HCT116 (cell line): ENCODE measurements around the gene CYP2D6.

Experiments used
- CEBPB ChIP-seq: IDR thresholded peaks from 2 replicates; pipeline ENCODE4 v1.6.1; 2012; ENCODE audit warnings: low read depth
- CTCF ChIP-seq, 3 experiments: fragments of 200-600 bp in 1 of 3; sonication (generic) in 1 of 3; IDR thresholded peaks in 2 of 3; conservative IDR thresholded peaks in 1 of 3; 2 replicates each; pipeline ENCODE4 v1.5.1; 2012 to 2017; ENCODE audit warnings: low read depth in 2 of 3, low read length in 2 of 3, antibody characterized with exemption in 1 of 3, borderline replicate concordance in 1 of 3, control low read depth in 1 of 3, mild to moderate bottlenecking in 1 of 3, mixed read lengths in 1 of 3, mixed run types in 1 of 3, moderate library complexity in 1 of 3; ENCODE audit not compliant: insufficient read depth in 1 of 3
- EGR1 ChIP-seq: IDR thresholded peaks from 2 replicates; pipeline ENCODE4 v1.6.1; 2012; ENCODE audit warnings: low read depth
- EZH2 ChIP-seq: fragments of 200-600 bp; sonication (generic); IDR thresholded peaks from 2 replicates; pipeline ENCODE4 v1.6.1; 2017; ENCODE audit warnings: antibody characterized with exemption, mixed run types
- POLR2A ChIP-seq: IDR thresholded peaks from 2 replicates; pipeline ENCODE4 v1.7.0; 2011; ENCODE audit warnings: borderline replicate concordance; ENCODE audit not compliant: insufficient read depth, insufficient read length; ENCODE audit errors: extremely low read depth
- POLR2AphosphoS5 ChIP-seq: IDR thresholded peaks from 2 replicates; pipeline ENCODE4 v1.6.1; 2011; ENCODE audit warnings: mild to moderate bottlenecking, low read depth, low read length, moderate library complexity
- RAD21 ChIP-seq: IDR thresholded peaks from 2 replicates; pipeline ENCODE4 v1.6.1; 2012; ENCODE audit warnings: low read depth, mild to moderate bottlenecking
- SIN3A ChIP-seq: IDR thresholded peaks from 2 replicates; pipeline ENCODE4 v1.6.1; 2012; ENCODE audit warnings: low read depth
- SP1 ChIP-seq: IDR thresholded peaks from 2 replicates; pipeline ENCODE4 v1.6.1; 2012; ENCODE audit warnings: low read depth
- TCF7L2 ChIP-seq: IDR thresholded peaks from 2 replicates; pipeline ENCODE4 v1.7.0; 2011; ENCODE audit warnings: borderline replicate concordance, inconsistent platforms; ENCODE audit not compliant: insufficient read depth, insufficient read length; ENCODE audit errors: extremely low read depth
- ZFX ChIP-seq: fragments of 450-650 bp; IDR thresholded peaks from 2 replicates; pipeline ENCODE4 v1.6.1; 2017
- ZNF274 ChIP-seq: fragments of 200-500 bp; sonication (Bioruptor generic); IDR thresholded peaks from 2 replicates; pipeline ENCODE4 v1.6.1; 2014; ENCODE audit warnings: mild to moderate bottlenecking, low read depth, low read length, inconsistent platforms
- TF ChIP-seq, protein P1 (sequence below): IDR thresholded peaks from 2 replicates; pipeline ENCODE4 v1.6.1; 2012
- TF ChIP-seq, protein P2 (sequence below): IDR thresholded peaks from 2 replicates; pipeline ENCODE4 v1.6.1; 2011; ENCODE audit warnings: mild to moderate bottlenecking, low read length, moderate library complexity; ENCODE audit not compliant: insufficient replicate concordance; ENCODE audit errors: extremely low read depth

- TF ChIP-seq POLR2A: no peak
- no peak for TF ChIP-seq CTCF (IDR thresholded peaks at IDR 0.05 in 2 of 3, conservative IDR thresholded peaks at IDR 0.05 in 1 of 3; ENCODE audit: borderline replicate concordance in 1 of 3, insufficient read depth in 1 of 3, low read depth in 2 of 3, low read length in 2 of 3)
- no peak for TF ChIP-seq EZH2
- TF ChIP-seq, protein P1, sequence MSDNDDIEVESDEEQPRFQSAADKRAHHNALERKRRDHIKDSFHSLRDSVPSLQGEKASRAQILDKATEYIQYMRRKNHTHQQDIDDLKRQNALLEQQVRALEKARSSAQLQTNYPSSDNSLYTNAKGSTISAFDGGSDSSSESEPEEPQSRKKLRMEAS: no peak
- TF ChIP-seq SP1: no peak
- TF ChIP-seq ZNF274: no peak
- no peak for TF ChIP-seq POLR2AphosphoS5
- no peak for TF ChIP-seq SIN3A
- no peak for TF ChIP-seq TCF7L2
- TF ChIP-seq CEBPB: no peak
- no peak for TF ChIP-seq EGR1
- TF ChIP-seq, protein P2, sequence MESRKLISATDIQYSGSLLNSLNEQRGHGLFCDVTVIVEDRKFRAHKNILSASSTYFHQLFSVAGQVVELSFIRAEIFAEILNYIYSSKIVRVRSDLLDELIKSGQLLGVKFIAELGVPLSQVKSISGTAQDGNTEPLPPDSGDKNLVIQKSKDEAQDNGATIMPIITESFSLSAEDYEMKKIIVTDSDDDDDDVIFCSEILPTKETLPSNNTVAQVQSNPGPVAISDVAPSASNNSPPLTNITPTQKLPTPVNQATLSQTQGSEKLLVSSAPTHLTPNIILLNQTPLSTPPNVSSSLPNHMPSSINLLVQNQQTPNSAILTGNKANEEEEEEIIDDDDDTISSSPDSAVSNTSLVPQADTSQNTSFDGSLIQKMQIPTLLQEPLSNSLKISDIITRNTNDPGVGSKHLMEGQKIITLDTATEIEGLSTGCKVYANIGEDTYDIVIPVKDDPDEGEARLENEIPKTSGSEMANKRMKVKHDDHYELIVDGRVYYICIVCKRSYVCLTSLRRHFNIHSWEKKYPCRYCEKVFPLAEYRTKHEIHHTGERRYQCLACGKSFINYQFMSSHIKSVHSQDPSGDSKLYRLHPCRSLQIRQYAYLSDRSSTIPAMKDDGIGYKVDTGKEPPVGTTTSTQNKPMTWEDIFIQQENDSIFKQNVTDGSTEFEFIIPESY: no peak
- no peak for TF ChIP-seq RAD21
- TF ChIP-seq ZFX: no peak
These were observed 43.5 kb upstream of the CYP2D6 start for GRCh38 chr22:42174062-42174461.
